ENCODE measurements around the gene PITHD1. TPM values are rescaled to one million over a fixed set of nuclear protein-coding genes. Genes with fewer than 3 reads are reported as not detected.

Gene PITHD1
- total RNA-seq, 1 donor from 2014 or later = 46.6 TPM

DNA sequence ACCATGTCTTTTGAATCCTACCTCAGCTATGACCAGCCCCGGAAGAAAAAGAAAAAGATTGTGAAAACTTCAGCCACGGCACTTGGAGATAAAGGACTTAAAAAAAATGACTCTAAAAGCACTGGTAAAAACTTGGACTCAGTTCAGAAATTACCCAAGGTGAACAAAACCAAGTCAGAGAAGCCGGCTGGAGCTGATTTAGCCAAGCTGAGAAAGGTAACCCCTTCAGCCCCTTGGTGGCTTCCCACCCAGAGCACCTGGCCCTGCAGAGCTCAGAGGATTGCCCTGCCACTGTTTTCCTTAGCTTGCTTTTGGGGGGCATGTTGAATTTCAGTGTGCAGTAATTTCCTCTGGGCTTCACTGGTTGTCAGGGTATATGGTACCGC lies 26.4 kb upstream of the PITHD1 start:
- Histone ChIP-seq H3K27me3 (ENCODE audit: low read depth) (no peaks in the 10 kb centered on the region), H3K36me3 (peaks cover 79% of the 10 kb centered on the region), H3K4me1 (peaks cover 22% of the 10 kb centered on the region), H3K27ac (no peak overlapping the region), H3K4me3 (no peak overlapping the region), H3K9me3 (no peaks in the 10 kb centered on the region)
- intact Hi-C loops (cut with DNase I) = loop anchor here (5.0 kb wide), 1 partner anchor 55 kb away; no protein-coding TSS in a partner anchor
- TF ChIP-seq, protein P1, sequence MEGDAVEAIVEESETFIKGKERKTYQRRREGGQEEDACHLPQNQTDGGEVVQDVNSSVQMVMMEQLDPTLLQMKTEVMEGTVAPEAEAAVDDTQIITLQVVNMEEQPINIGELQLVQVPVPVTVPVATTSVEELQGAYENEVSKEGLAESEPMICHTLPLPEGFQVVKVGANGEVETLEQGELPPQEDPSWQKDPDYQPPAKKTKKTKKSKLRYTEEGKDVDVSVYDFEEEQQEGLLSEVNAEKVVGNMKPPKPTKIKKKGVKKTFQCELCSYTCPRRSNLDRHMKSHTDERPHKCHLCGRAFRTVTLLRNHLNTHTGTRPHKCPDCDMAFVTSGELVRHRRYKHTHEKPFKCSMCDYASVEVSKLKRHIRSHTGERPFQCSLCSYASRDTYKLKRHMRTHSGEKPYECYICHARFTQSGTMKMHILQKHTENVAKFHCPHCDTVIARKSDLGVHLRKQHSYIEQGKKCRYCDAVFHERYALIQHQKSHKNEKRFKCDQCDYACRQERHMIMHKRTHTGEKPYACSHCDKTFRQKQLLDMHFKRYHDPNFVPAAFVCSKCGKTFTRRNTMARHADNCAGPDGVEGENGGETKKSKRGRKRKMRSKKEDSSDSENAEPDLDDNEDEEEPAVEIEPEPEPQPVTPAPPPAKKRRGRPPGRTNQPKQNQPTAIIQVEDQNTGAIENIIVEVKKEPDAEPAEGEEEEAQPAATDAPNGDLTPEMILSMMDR (IDR thresholded peaks at IDR 0.05) = no peak
- ATAC-seq = no peak
- DNase-seq = no peak

DNA sequence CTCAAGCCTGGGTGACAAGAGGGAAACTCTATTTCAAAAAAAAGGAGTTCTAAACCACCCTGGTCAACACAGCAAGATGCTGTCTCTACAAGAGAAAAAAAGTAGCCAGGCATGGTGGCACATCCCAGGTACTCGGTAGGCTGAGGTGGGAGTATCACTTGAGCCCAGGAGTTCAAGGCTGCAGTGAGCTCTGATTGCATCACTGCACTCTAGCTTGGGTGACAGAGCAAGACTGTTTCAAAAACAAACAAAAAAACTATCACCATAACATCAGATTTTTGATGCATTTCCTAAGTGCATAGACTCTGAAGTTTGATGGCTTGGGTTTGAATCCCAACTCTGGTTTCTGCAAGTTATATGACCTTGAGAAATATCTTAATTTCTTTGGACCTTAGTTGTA lies 25.3 kb upstream of the PITHD1 start:
- H3K36me3 ChIP-seq = peaks cover 90% of the 10 kb centered on the region

DNA sequence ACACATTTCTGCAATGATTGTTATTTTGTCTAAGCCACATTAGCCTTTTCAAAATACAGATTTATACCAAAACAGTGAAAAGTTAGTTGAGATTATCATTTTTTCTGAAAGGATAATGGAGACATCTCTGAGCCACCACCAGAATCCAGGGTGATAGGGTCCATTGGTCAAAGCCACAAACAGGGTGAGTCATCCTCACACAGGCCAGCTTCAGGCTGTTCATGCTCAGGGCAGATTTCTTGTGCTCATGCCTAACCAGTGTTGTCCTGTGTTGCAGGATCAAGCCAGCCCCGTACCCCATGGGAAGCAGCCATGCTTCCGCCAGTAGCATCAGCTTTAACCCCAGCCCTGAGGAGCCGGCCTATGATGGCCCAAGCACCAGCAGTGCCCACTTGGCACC lies 21.5 kb upstream of the PITHD1 start:
- Histone ChIP-seq H3K27ac (no peak overlapping the region), H3K36me3 (peaks cover 99% of the 10 kb centered on the region)
- TF ChIP-seq, protein P1 (IDR thresholded peaks at IDR 0.05) = no peak

More for the DNA sequence above, 25.3 kb upstream of the PITHD1 start:
- intact Hi-C loops (cut with DNase I) = loop anchor here (5.0 kb wide), 1 partner anchor 56 kb away; no protein-coding TSS in a partner anchor
- Histone ChIP-seq H3K4me3 (no peak overlapping the region), H3K4me1 (peaks cover 11% of the 10 kb centered on the region), H3K27me3 (ENCODE audit: low read depth) (no peaks in the 10 kb centered on the region), H3K27ac (no peak overlapping the region), H3K9me3 (no peaks in the 10 kb centered on the region)
- ATAC-seq (no peak), DNase-seq (no peak)
- TF ChIP-seq, protein P1 (IDR thresholded peaks at IDR 0.05) = no peak

DNA sequence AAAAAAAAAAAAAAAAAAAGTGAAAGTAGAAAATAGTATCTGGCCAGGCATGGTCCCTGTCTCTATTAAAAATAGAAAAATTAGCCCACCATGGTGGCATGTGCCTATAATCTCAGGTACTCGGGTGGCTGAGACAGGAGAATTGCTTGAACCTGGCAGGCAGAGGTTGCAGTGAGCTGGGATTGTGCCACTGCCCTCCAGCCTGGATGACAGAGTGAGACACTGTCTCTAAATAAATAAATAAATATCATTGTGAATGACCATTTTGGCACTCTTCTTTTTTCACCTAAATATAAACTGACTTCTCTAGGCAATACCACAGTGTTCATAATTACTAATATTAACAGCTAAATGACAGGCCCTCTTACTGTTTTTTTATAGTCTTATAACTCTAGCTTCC lies 20.4 kb upstream of the PITHD1 start:
- DNase-seq = no peak
- H3K27ac ChIP-seq = no peak overlapping the region
- no peaks in the 10 kb centered on the region for H3K9me3 ChIP-seq
- H3K27me3 ChIP-seq (ENCODE audit: low read depth) = no peaks in the 10 kb centered on the region
- H3K4me1 ChIP-seq = peaks cover 6% of the 10 kb centered on the region
- peaks cover 99% of the 10 kb centered on the region for H3K36me3 ChIP-seq
- TF ChIP-seq, protein P1 (IDR thresholded peaks at IDR 0.05) = no peak
- no peak overlapping the region for H3K4me3 ChIP-seq
- intact Hi-C loops (cut with DNase I) = no loop called here
- ATAC-seq = no peak

More for the DNA sequence above, 21.5 kb upstream of the PITHD1 start:
- no peak overlapping the region for H3K4me3 ChIP-seq
- intact Hi-C loops (cut with DNase I) = no loop called here
- H3K9me3 ChIP-seq = no peaks in the 10 kb centered on the region
- H3K27me3 ChIP-seq (ENCODE audit: low read depth) = no peaks in the 10 kb centered on the region
- DNase-seq (no peak), ATAC-seq (no peak)
- peaks cover 8% of the 10 kb centered on the region for H3K4me1 ChIP-seq

DNA sequence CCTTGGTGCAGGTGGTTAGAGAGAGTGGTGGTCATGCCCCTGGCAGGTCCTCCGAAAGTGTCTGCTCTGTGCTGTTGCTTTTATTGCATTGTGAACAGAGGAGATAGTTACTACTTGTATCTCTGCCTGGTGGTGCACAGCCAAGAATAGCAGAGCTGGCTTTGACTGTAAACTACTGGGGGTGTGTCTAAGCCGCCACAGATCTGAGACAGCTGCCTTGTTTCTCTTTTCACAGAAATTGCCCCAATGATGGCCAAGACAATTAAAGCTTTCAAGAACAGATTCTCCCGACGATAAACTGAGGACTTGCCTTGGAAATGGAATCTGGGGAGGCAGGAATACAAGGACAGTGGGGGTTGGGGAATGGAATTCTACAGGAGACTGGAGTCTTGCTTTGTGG lies 18.9 kb upstream of the PITHD1 start:
- Histone ChIP-seq H3K36me3 (peaks cover 89% of the 10 kb centered on the region), H3K4me3 (no peak overlapping the region), H3K4me1 (peaks cover 6% of the 10 kb centered on the region), H3K9me3 (no peaks in the 10 kb centered on the region), H3K27ac (no peak overlapping the region), H3K27me3 (ENCODE audit: low read depth) (no peaks in the 10 kb centered on the region)
- intact Hi-C loops (cut with DNase I) = no loop called here
- TF ChIP-seq, protein P1 (IDR thresholded peaks at IDR 0.05) = no peak
- ATAC-seq (no peak), DNase-seq (no peak)
